SU-DHL-6 (cell line): ENCODE measurements around the gene TELO2.

ENCODE experiments used
- H2AFZ ChIP-seq: fragments of 200-600 bp; sonication (generic); 2 replicates; pipeline ENCODE4 v1.6.1; 2014; ENCODE audit warnings: low read depth, mild to moderate bottlenecking, moderate library complexity, mixed read lengths, antibody characterized with exemption, low read length; ENCODE audit not compliant: severe bottlenecking
- H3F3A ChIP-seq: fragments of 200-600 bp; shearing (Covaris generic); 2 replicates; pipeline ENCODE4 v1.6.0; 2016; ENCODE audit warnings: antibody characterized with exemption, mild to moderate bottlenecking; ENCODE audit not compliant: insufficient read depth
- H3K27ac ChIP-seq: fragments of 200-600 bp; sonication (generic); 2 replicates; pipeline ENCODE4 v1.5.1; 2016; ENCODE audit warnings: low read depth, mild to moderate bottlenecking, low read length, moderate library complexity, mixed read lengths
- H3K27me3 ChIP-seq: fragments of 200-600 bp; sonication (generic), shearing (Covaris generic); 2 replicates; pipeline ENCODE4 v1.6.0; 2014; ENCODE audit warnings: mild to moderate bottlenecking, low read length
- H3K36me3 ChIP-seq: fragments of 200-600 bp; sonication (generic); 2 replicates; pipeline ENCODE4 v1.6.1; 2014; ENCODE audit warnings: mild to moderate bottlenecking, low read length, mixed read lengths
- H3K4me2 ChIP-seq: fragments of 300-600, 200-600 bp; shearing (Covaris generic), sonication (generic); 2 replicates; pipeline ENCODE4 v1.6.0; 2014; ENCODE audit warnings: low read length, low read depth, mild to moderate bottlenecking; ENCODE audit not compliant: poor library complexity, severe bottlenecking
- H3K4me3 ChIP-seq: fragments of 200-600 bp; sonication (generic); 2 replicates; pipeline ENCODE4 v1.5.1; 2014; ENCODE audit warnings: antibody characterized with exemption, low read length, mild to moderate bottlenecking, mixed read lengths; ENCODE audit not compliant: insufficient read depth, poor library complexity, severe bottlenecking
- H3K79me2 ChIP-seq: fragments of 200-600 bp; sonication (generic); 2 replicates; pipeline ENCODE4 v1.6.1; 2014; ENCODE audit warnings: mild to moderate bottlenecking, low read length, moderate library complexity; ENCODE audit not compliant: insufficient read depth
- H3K9ac ChIP-seq: fragments of 200-600 bp; sonication (generic); 2 replicates; pipeline ENCODE4 v1.7.0; 2014; ENCODE audit warnings: mild to moderate bottlenecking, low read length
- H3K9me2 ChIP-seq: fragments of 200-600 bp; sonication (generic); replicated peaks from 2 replicates; pipeline ENCODE4 v1.6.1; 2014; ENCODE audit warnings: low read length; ENCODE audit not compliant: insufficient read depth
- H3K9me3 ChIP-seq: fragments of 200-600 bp; sonication (generic); 2 replicates; pipeline ENCODE4 v1.6.1; 2014; ENCODE audit warnings: low read length, mixed read lengths; ENCODE audit not compliant: insufficient read depth
- H4K20me1 ChIP-seq: fragments of 200-600 bp; sonication (generic); 2 replicates; pipeline ENCODE4 v1.6.1; 2014; ENCODE audit warnings: low read depth, mild to moderate bottlenecking, antibody characterized with exemption, low read length, moderate library complexity, mixed read lengths
- CTCF ChIP-seq: fragments of 200-600 bp; sonication (generic); IDR thresholded peaks from one replicate; pipeline ENCODE4 v1.5.1; 2017; ENCODE audit warnings: antibody characterized with exemption, mild to moderate bottlenecking, low read length, moderate library complexity; ENCODE audit not compliant: insufficient read depth, poor library complexity, severe bottlenecking
- EZH2phosphoT487 ChIP-seq: fragments of 200-600 bp; sonication (generic), shearing (Covaris generic); conservative IDR thresholded peaks from 2 replicates; pipeline ENCODE4 v1.6.1; 2018; ENCODE audit warnings: mild to moderate bottlenecking, antibody characterized with exemption, low read length, moderate library complexity, mixed read lengths

Gene TELO2

GRCh38 chr16:1488619-1489018 lies 4.5 kb upstream of the TELO2 start, which contains the start of gene PTX4:
PTX4 (minus strand) TSS chr16:1488944; CDS start chr16:1488909, 35 bp downstream.
- H3K9ac ChIP-seq: no peak within 1 kb of the TSS
- H3K79me2 ChIP-seq: no peaks in the 10 kb centered on the region; the same call in 1 of the 2 replicates
- no peaks in the 10 kb centered on the region for H4K20me1 ChIP-seq
- H3K9me2 ChIP-seq: no peaks in the 10 kb centered on the region
- H3K4me2 ChIP-seq: no peak within 1 kb of the TSS
- TF ChIP-seq CTCF (no peak), EZH2phosphoT487 (no peak)
- no peaks in the 10 kb centered on the region for H3K36me3 ChIP-seq
- H3F3A ChIP-seq: no peaks in the 10 kb centered on the region
- H3K27me3 ChIP-seq: no peaks in the 10 kb centered on the region
- no peak within 1 kb of the TSS for H2AFZ ChIP-seq
- no peak within 1 kb of the TSS for H3K4me3 ChIP-seq
- H3K9me3 ChIP-seq: no peaks in the 10 kb centered on the region
- no peak within 1 kb of the TSS for H3K27ac ChIP-seq

GRCh38 chr16:1489077-1489476 lies 4.1 kb upstream of the TELO2 start:
- TF ChIP-seq CTCF: no peak
- TF ChIP-seq EZH2phosphoT487: no peak
- Histone ChIP-seq H3K4me2 (no peak overlapping the region), H3F3A (no peaks in the 10 kb centered on the region), H3K36me3 (no peaks in the 10 kb centered on the region), H3K4me3 (no peak overlapping the region), H3K27me3 (no peaks in the 10 kb centered on the region), H3K9ac (no peak overlapping the region), H3K9me3 (no peaks in the 10 kb centered on the region), H3K9me2 (no peaks in the 10 kb centered on the region), H2AFZ (no peak overlapping the region), H3K27ac (no peak overlapping the region), H3K79me2 (peaks cover 4% of the 10 kb centered on the region; the same call in 1 of the 2 replicates), H4K20me1 (no peaks in the 10 kb centered on the region)

GRCh38 chr16:1491327-1491726 lies 1.8 kb upstream of the TELO2 start:
- Histone ChIP-seq H3K27me3 (no peaks in the 10 kb centered on the region), H3K36me3 (no peaks in the 10 kb centered on the region), H3K9me3 (no peaks in the 10 kb centered on the region), H3K9me2 (no peaks in the 10 kb centered on the region), H3K9ac (no peak overlapping the region), H4K20me1 (no peaks in the 10 kb centered on the region), H3K4me2 (no peak overlapping the region), H3K4me3 (no peak overlapping the region), H3F3A (no peaks in the 10 kb centered on the region), H2AFZ (no peak overlapping the region), H3K79me2 (peaks cover 13% of the 10 kb centered on the region; the same call in 1 of the 2 replicates), H3K27ac (no peak overlapping the region)
- TF ChIP-seq EZH2phosphoT487 (no peak), CTCF (no peak)
